GM19395 (cell line): ENCODE results near the gene LTB4R.
"Not testable (repeated sequence)": the region's sequence is repeated elsewhere in the genome, so short reads cannot be mapped to it uniquely, and the experiment has no call there.

Experiments used
- ATAC-seq: cut with Tn5 transposase; IDR thresholded peaks from one replicate; pipeline ENCODE4 v1.9.1; 2021; ENCODE audit warnings: mild to moderate bottlenecking, moderate library complexity; ENCODE audit not compliant: unreplicated experiment

LTB4R gene

GRCh38 chr14:24338843-24339242, 27.5 kb downstream of the LTB4R start:
- ATAC-seq: no peak

DNA sequence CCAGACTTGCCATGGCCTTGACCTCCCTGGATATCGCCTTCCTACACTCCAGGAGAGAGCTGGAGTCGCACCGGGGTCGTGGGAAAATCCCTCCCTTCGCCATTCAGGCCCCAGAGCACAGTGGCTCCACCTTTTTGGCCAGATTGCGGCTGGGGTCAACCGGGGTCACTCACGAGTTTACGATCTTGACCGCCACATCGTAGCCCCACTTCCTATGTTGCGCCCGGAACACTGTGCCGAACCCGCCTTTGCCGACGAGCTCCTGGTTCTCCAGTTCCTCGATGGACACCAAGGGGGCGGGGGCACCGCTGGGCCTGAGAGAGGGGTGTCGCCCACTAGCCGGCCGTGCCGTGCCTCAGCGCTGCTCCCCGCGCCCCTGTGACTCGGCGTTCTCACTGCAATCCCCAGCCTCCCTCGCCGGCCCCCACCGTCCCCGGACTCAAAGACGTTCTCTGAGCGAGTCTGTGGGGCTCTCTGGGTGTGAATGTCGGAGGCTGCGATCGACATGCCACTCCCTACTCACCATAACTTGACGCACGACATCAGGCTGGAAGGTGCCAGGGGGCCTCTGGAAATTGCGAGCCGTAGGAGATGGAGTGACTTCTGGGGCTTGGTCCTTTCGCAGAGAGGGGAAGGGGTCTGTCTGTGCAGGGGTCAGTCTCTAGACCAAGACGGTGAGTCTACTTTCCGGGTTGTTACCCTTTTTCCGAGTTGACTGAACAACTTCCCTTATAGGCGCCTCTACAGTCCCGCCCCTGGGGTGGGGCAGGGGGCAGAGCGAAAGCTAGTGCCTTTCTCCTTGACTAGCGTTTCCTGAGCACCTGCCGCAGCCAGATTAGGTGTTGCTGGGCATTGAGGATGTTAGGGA, 28.2 kb downstream of the LTB4R start, which contains the start of gene RIPK3:
RIPK3 (minus strand) TSS at position 708 of the 868 bp plus-strand sequence; CDS start at position 543, 165 bp downstream.
- peak; percentile 90 for ATAC-seq

GRCh38 chr14:24340606-24341005, 29.3 kb downstream of the LTB4R start:
- ATAC-seq: no peak

DNA sequence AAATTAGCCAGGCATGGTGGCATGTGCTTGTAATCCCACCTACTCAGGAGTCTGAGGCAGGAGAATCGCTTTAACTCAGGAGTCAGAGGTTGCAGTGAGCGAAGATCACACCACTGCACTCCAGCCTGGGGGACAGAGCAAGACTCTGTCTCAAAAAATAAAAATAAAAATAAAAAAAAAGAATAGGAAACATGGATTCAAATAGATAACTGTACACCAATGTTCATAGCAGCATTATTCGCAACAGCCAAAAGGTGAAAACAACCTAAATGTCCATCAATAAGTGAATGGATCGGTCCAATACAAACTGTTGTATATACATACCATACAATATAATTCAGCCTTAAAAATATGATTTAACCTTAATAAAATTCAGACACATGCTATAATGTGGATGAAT, 31.6 kb downstream of the LTB4R start:
- no peak for ATAC-seq

GRCh38 chr14:24343795-24344660, 32.7 kb downstream of the LTB4R start:
- ATAC-seq: no peak

GRCh38 chr14:24347134-24347533, 35.8 kb downstream of the LTB4R start:
- ATAC-seq: no peak

GRCh38 chr14:24348186-24348585, 36.9 kb downstream of the LTB4R start:
- ATAC-seq: no peak

- no peak for ATAC-seq
Observed at GRCh38 chr14:24349742-24350141, 38.4 kb downstream of the LTB4R start.

DNA sequence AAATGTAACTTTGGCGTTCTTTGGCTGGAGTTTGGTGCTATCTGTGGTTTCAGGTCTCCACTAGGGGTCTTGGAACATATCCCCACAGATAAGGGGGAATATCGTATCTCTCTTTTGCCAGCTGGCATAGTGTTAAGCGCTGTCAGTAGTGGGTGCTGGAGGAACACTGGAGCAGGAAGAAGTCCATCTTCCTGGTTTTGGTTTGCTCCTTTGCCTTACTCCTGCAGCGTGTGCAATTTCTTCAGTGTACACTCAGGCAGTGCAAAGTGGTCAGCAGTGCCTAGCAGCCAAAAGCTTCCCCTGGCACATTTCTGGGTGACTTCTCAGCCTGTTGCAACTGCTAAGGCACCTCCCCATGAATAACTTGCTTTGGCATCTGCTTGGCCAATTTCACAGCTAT, 40.2 kb downstream of the LTB4R start:
- no peak for ATAC-seq

DNA sequence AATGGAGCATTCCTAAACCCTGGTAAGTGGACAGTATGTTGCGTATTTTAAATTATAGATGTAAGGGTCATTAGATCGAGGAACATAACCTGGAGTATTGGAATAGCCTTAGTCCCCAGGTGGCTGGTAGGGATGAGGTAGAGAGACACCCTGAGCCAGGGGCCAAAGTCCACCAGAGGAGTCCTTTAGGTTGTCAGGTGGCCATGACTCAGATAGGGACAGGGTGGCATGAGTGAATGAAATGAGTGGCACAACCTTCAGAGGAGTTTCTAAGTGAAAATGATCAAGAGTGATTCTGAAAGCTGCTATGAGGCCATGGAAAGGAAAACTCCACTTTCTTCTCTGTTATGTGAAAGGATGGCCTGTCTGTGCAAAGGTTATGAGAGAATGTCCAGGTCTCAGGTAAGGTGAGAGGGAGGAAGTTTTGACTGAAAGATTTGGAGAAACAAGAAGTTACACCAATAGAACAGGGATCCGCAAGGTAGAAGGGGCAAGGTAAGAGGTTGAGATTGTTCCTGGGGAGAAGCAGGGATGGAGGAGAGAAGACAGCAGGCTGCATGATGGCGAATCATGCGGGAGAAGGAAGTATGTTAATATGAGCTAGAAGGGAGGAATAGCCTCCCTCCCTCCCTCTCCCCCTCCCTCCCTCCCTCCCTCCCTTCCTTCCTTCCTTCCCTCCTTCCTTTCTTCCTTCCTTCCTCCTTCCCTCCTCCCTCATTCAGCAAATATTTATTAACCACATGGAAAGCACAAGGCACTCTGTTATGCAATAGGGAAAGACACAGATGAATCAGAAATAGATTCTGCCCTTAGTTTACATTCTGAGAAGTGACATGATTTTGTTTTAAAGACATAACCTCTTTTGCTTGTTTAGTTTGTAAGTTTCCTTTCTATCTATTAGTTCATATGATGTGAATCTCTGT, 42.5 kb downstream of the LTB4R start:
- no peak for ATAC-seq

DNA sequence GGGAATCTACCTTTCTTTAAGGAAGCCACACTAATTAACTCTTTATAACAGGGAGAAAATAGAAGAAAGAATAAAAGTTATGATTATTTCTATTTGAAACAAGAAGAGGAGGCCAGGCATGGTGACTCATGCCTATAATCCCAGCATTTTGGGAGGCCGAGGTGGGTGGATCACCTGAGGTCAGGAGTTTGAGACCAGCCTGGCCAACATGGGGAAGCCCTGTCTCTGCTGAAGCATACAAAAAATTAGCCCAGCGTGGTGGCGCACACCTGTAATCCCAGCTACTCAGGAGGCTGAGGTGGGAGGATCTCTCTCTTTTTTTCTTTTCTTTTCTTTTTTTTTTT, 43.2 kb downstream of the LTB4R start:
- not testable (repeated sequence) for ATAC-seq

DNA sequence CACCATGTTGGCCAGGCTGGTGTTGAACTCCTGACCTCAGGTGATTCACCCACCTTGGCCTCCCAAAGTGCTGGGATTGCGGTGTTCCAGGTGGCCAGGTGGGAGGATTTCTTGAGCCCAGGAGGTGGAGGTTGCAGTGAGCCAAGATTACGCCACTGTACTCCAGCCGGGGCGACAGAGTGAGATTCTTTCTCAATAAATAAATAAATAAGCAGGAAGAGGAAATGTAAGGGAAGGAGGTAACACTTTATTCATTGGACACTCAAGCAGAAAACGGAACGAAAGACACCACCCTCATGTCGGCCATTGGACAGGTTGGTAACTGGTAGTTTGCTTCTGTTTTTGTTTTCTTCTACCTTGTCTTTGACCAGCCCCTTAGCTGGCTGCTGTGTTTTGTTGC, 43.7 kb downstream of the LTB4R start:
- no peak for ATAC-seq

DNA sequence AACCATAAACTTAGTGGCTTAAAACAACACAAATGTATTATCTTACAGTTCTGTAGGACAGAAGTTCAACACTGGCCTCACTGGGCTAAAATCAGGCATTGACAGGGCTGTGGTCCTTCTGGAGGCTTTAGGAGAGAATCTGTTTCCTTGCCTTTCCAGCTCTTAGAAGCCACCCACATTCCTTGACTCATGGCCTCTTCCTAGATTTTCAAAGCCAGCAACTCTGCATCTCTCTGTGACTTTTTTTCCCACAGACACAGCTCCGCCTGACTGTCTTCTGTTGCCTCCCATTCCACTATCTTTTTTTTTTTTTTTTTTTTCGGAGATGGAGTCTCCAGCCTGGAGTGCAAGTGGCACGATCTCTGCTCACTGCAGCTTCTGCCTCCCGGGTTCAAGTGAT, 44.9 kb downstream of the LTB4R start:
- ATAC-seq: no peak

DNA sequence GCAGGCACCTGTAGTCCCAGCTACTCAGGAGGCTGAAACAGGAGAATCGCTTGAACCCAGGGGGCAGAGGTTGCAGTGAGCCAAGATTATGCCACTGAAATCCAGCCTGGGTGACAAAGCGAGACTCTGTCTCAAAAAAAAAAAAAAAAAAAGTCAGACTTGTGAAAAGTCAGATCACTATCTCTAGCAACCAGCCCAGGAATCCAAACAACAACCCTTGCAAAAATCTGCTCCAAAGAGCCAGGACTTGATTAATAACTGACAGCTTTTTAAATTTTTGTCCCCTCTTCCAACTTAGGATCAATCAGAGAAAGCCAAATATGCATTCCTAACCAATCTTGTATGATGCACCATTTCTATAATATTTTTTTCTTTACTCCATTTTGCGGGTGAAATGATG, 49.0 kb downstream of the LTB4R start:
- no peak for ATAC-seq

DNA sequence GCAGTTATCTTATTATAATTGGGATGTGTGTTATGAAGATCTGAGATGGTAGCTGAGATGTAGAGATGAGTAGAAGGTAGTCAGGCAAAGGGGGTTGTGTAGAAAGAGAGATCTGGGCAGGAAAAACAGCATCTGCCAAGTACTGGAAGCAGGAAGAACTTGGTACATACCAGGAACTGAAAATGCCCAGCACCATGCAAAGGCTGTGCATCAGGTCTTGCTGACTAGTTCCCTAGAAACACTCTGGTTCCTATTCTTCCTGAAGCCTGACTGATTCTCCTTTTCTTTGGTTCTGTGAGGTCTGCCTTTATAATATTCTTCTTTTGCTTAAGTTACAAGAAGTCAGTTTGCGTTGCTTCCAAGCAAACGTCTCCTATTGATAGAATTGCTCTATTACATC, 50.0 kb downstream of the LTB4R start:
- no peak for ATAC-seq

- no peak for ATAC-seq
Observed at GRCh38 chr14:24362241-24362960, 51.1 kb downstream of the LTB4R start.

DNA sequence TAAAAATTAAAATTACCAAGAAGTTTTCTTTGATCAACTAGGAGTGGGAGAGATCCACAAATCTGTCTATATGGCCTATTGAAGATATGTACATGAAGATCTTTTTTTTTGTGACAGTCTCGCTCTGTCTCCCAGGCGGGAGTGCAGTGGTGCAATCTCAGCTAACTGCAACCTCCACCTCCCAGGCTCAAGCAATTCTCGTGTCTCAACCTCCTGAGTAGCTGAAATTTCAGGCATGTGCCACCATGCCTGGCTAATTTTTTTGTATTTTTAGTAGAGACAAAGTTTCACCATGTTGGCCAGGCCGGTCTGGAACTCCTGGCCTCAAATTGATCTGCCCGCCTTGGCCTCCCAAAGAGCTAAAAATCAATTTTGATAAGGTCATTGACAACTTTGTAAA, 52.1 kb downstream of the LTB4R start:
- ATAC-seq: no peak

GRCh38 chr14:24364841-24365240, 53.5 kb downstream of the LTB4R start:
- no peak for ATAC-seq

GRCh38 chr14:24365600-24366412, 54.5 kb downstream of the LTB4R start:
- no peak for ATAC-seq

DNA sequence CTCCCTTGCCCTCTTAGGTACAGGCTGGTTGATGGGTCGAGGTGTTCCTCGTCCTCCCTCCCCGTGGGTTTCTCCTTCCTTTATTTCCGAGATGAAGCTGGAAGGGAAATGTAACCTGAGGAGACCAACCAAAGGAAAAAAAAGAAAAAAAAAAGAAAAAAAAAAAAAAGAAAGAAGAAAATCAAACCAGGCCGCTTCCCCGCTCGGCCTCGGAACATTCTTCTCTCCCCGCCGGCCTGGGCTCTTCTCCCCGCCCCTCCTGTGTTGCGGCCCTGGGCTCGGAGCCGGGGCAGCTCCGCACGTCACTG, 55.1 kb downstream of the LTB4R start:
- no peak for ATAC-seq
